ENCODE data around the gene SGSH.

Gene SGSH

DNA sequence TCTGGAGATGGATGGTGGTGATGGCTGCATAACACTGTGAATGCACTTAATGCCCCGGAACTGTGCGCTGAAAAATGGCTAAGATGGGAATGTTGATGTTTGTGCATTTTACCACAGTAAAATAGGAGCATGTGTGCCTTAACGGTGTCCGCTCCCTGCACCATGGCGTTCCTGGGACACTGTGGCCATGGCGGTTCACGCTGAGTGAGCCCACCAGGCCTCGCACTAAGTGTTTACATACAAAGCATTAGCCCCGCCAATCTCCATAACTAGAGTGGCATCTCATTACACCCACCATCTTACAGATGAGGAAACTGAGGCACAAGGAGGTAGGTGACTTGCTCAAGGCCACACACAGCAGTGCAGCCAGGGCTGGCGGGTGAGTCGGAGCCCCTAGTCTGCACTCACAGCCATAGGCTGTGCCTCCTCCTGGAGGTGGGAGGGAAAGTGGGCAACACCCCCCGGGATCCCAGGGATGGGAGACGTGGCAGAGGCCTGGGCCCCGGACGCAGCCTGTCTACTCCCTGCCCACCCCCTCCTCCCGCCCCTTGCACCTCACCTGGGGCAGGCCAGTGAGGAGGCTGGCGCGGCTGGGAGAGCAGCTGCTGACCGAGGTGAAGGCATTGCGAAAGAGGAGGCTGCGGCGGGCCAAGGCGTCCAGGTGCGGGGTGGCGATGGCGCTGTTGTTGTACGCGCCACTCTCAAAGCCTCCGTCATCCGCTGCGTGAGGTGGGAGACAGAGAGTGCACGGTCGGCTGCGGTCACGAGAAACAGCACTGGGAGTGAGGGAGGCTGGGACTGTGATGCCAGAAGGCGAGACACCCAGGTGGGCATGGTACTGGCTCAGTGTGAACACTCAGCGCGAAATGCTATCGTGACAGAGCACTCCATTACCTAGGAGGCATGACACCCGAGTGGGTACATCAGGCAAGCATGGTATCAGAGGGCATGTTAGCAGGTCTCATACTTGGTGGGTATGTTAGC, 3.4 kb downstream of the SGSH start:
- H3K9me2 ChIP-seq (ENCODE audit: low read depth, low read length) = no peaks in the 10 kb centered on the region
- TF ChIP-seq, protein P1, sequence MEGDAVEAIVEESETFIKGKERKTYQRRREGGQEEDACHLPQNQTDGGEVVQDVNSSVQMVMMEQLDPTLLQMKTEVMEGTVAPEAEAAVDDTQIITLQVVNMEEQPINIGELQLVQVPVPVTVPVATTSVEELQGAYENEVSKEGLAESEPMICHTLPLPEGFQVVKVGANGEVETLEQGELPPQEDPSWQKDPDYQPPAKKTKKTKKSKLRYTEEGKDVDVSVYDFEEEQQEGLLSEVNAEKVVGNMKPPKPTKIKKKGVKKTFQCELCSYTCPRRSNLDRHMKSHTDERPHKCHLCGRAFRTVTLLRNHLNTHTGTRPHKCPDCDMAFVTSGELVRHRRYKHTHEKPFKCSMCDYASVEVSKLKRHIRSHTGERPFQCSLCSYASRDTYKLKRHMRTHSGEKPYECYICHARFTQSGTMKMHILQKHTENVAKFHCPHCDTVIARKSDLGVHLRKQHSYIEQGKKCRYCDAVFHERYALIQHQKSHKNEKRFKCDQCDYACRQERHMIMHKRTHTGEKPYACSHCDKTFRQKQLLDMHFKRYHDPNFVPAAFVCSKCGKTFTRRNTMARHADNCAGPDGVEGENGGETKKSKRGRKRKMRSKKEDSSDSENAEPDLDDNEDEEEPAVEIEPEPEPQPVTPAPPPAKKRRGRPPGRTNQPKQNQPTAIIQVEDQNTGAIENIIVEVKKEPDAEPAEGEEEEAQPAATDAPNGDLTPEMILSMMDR (IDR thresholded peaks at IDR 0.05; ENCODE audit: low read length) = no peak
- no peak for TF ChIP-seq EZH2 (IDR thresholded peaks at IDR 0.05; ENCODE audit: borderline replicate concordance, low read length)
- no peak overlapping the region for H2AFZ ChIP-seq (ENCODE audit: low read length)
- no peak overlapping the region for H3K4me2 ChIP-seq (ENCODE audit: low read length)
- H3K27ac ChIP-seq (ENCODE audit: low read depth, low read length, poor library complexity, severe bottlenecking) = no peak overlapping the region
- H3K9ac ChIP-seq (ENCODE audit: low read length) = no peak overlapping the region
- H3K4me3 ChIP-seq (ENCODE audit: low read depth, low read length, poor library complexity, severe bottlenecking) = no peak overlapping the region
- no peaks in the 10 kb centered on the region for H3K9me3 ChIP-seq (ENCODE audit: low read length)
- H3K27me3 ChIP-seq (ENCODE audit: insufficient read depth, low read length) = peaks cover 22% of the 10 kb centered on the region; the same call in 1 of the 2 replicates
- no peaks in the 10 kb centered on the region for H3K36me3 ChIP-seq (ENCODE audit: insufficient read depth, low read length)
- H4K20me1 ChIP-seq (ENCODE audit: insufficient read depth, low read length) = no peaks in the 10 kb centered on the region
- no peaks in the 10 kb centered on the region; the same call in 1 of the 2 replicates for H3F3A ChIP-seq (ENCODE audit: insufficient read depth, low read length)
- H3K79me2 ChIP-seq (ENCODE audit: insufficient read depth, low read length) = no peaks in the 10 kb centered on the region
- peaks cover 16% of the 10 kb centered on the region for H3K4me1 ChIP-seq (ENCODE audit: insufficient read depth, low read length, severe bottlenecking)

DNA sequence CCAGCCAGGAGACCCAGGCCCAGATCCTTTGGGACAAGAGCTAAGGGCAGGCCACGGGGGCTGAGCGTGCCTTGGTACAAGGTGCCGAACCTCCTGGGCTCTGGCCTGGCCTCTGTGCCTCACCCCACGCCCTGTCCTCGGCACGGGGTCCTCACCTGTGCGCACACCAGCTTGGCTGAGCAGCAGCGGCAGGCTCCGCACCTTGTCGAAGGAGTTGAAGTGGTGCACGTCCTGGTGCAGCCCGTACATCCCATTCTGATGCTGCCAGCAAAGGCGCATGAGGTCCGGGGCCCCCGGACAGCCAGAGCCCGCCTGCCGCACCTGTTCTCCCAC, 5.3 kb downstream of the SGSH start:
- H3K36me3 ChIP-seq (ENCODE audit: insufficient read depth, low read length) = no peaks in the 10 kb centered on the region
- no peak for TF ChIP-seq EZH2 (IDR thresholded peaks at IDR 0.05; ENCODE audit: borderline replicate concordance, low read length)
- TF ChIP-seq, protein P1 (IDR thresholded peaks at IDR 0.05; ENCODE audit: low read length) = no peak
- peaks cover 11% of the 10 kb centered on the region; the same call in 1 of the 2 replicates for H3K27me3 ChIP-seq (ENCODE audit: insufficient read depth, low read length)

DNA sequence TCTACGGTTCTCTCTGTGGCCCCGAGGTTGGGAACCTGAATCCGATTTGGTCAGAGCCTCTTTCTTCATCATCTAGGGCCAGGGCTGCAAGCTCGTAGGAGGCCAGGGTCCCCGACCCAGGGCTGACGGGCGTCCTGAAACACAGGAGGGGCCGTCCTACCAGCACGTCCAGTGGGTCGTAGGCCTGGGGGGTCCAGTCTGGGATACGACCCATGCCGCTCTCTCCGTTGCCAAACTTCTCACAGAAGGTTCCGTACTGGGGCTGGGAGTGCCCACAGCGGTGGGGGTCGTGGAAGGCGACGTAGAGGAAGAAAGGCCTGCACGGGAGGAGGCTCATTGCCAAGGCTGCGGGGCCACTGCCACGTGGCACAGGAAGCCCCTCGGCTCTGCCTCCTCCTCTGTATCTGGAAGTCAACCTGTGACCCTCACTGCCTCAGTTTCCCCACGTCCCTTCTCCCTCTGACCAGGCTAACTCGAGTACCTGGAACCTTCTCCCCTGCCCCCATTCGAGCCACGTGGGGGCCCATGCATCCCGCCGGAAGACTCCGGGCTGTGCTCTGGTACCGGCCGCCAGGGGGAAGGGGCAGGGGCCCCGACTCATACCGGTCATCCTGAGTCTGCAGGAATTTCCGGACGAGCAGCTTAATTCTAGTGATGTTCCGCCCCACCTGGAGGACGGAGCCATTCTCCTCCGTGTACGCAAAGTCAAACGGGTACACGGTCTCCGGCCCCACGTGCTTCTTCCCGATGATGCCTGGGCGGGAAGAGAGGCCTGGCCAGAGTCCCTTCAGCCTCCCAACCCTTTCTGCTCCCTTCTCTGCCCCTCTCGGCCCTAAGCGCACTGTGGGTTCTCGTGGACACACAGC, 5.9 kb downstream of the SGSH start:
- H3K36me3 ChIP-seq (ENCODE audit: insufficient read depth, low read length) = no peaks in the 10 kb centered on the region

More for the DNA sequence above, 5.3 kb downstream of the SGSH start:
- Histone ChIP-seq H2AFZ (ENCODE audit: low read length) (no peak overlapping the region), H3K4me3 (ENCODE audit: low read depth, low read length, poor library complexity, severe bottlenecking) (no peak overlapping the region), H3F3A (ENCODE audit: insufficient read depth, low read length) (no peaks in the 10 kb centered on the region; the same call in 1 of the 2 replicates), H3K4me1 (ENCODE audit: insufficient read depth, low read length, severe bottlenecking) (peaks cover 9% of the 10 kb centered on the region), H3K9me3 (ENCODE audit: low read length) (no peaks in the 10 kb centered on the region), H3K27ac (ENCODE audit: low read depth, low read length, poor library complexity, severe bottlenecking) (no peak overlapping the region), H3K9ac (ENCODE audit: low read length) (no peak overlapping the region), H3K79me2 (ENCODE audit: insufficient read depth, low read length) (no peaks in the 10 kb centered on the region), H4K20me1 (ENCODE audit: insufficient read depth, low read length) (no peaks in the 10 kb centered on the region), H3K9me2 (ENCODE audit: low read depth, low read length) (no peaks in the 10 kb centered on the region), H3K4me2 (ENCODE audit: low read length) (no peak overlapping the region)

More for the DNA sequence above, 5.9 kb downstream of the SGSH start:
- Histone ChIP-seq H4K20me1 (ENCODE audit: insufficient read depth, low read length) (no peaks in the 10 kb centered on the region), H2AFZ (ENCODE audit: low read length) (no peak overlapping the region), H3K27ac (ENCODE audit: low read depth, low read length, poor library complexity, severe bottlenecking) (no peak overlapping the region), H3K9me3 (ENCODE audit: low read length) (no peaks in the 10 kb centered on the region), H3K79me2 (ENCODE audit: insufficient read depth, low read length) (no peaks in the 10 kb centered on the region), H3K4me1 (ENCODE audit: insufficient read depth, low read length, severe bottlenecking) (peaks cover 3% of the 10 kb centered on the region), H3F3A (ENCODE audit: insufficient read depth, low read length) (no peaks in the 10 kb centered on the region; the same call in 1 of the 2 replicates), H3K4me3 (ENCODE audit: low read depth, low read length, poor library complexity, severe bottlenecking) (no peak overlapping the region), H3K27me3 (ENCODE audit: insufficient read depth, low read length) (peaks cover 11% of the 10 kb centered on the region; the same call in 1 of the 2 replicates), H3K9me2 (ENCODE audit: low read depth, low read length) (no peaks in the 10 kb centered on the region), H3K9ac (ENCODE audit: low read length) (no peak overlapping the region), H3K4me2 (ENCODE audit: low read length) (no peak overlapping the region)
- TF ChIP-seq, protein P1 (IDR thresholded peaks at IDR 0.05; ENCODE audit: low read length) = no peak
- no peak for TF ChIP-seq EZH2 (IDR thresholded peaks at IDR 0.05; ENCODE audit: borderline replicate concordance, low read length)
